Measurements from ENCODE around the gene CACHD1.

The CACHD1 gene

DNA sequence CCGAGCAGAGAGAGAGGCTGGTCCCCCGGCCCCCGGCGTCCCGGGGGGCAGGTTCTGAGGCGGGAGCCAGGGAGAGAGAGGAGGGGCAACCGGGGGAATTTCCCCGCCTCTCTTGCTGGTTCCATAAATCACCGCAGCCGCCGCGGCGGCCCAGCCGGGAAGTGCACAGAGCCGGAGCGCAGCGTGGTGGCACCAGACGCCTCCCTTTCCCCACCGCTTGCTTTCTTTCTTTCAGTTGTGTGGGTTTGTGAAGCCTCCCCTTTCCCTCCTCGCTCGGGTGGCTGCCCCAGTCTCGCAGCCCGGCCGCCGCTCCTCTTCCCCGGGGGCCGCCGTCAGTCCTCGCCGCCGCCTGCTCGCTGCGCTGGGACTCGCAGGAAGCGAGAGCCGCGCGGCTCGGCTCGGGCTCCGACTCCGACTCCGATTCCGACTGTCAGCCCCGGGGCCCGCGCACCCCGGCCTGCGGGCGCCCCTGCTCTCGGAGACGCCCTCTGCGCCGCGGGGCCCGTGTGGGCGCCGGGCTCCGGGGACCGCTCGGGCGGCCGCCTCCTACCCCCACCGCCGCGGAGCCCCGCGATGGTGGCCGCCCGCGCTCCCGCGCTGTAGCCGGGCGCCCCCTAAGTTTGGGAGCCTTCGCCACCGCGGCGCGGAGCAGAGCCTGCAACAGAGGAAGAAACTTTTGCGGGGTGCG, at the start of gene CACHD1:
CACHD1 (plus strand) TSS at position 153 of the 688 bp plus-strand sequence. CDS start 616 bp downstream, outside the sequence.
- DNase-seq = peak; percentile 23 to 69

DNA sequence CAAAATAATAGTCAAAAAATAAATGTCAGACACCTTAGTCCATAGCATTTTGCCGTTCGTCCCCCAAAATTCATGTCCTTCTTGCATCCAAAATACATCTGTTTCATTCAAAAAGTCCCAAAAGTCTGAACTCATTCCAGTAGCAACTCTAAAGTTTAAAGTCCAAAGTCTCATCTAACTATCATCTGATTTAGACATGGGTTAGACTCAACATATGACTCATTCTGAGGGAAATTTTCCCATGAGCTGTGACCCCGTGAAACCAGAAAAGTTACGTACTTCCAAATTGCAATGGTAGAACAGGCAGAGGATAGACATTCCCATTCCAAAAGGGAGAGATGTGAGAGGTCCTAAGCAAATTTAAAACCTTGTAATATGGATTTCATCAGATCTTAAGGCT, 48.6 kb upstream of the CACHD1 start:
- no peak for DNase-seq

DNA sequence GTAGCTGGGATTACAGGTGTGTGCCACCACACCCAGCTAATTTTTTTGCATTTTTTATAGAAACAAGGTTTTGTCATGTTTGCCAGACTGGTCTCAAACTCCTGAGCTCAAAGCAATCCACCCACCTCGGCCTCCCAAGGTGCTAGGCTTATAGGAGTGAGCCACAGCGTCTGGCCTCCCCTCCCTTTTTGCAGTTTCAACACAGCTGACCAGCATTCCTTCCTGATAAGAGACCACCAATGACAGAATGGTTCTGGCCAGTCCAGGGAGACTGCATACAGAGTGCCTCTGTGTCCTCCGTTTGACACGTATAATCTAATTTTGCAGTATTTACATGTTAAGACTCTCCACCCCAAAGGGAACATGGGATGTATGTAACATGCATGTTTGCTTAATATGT, 46.4 kb upstream of the CACHD1 start:
- DNase-seq = no peak

DNA sequence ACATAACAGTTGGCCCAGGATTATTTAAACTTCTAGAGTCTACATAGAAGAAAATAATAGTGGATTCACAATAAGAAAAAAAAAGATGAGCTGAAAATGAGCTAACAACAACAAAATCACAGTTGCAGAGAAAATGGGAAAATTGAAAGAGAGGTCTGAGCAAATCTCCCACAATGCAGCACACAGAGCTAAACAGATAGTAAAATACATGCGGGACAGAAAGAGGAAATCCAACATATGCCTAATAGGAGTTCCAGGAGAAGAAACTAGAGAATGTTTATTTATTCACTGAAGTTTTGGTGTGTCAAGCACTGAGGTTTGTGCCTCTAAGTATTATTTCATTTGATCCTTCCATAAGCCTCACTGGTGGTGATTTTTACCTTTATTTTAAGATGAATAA, 45.5 kb upstream of the CACHD1 start:
- no peak for DNase-seq

DNA sequence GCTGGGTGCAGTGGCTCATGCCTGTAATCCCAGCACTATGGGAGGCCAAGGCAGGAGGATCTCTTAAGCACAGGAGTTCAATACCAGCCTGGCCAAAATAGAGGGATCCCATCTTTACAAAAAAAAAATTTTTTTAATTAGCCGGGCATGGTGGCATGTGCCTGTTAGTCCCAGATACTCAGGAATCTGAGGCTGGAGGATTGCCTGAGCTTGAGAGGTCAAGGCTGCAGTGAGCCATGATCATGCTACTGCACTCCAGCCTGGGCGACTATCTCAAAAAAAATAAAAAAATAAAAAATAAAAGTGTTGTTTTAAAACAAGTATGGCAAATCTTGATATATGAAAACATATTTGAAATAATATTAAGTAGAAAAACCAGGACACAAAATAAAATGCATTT, 44.4 kb upstream of the CACHD1 start:
- DNase-seq = no peak

DNA sequence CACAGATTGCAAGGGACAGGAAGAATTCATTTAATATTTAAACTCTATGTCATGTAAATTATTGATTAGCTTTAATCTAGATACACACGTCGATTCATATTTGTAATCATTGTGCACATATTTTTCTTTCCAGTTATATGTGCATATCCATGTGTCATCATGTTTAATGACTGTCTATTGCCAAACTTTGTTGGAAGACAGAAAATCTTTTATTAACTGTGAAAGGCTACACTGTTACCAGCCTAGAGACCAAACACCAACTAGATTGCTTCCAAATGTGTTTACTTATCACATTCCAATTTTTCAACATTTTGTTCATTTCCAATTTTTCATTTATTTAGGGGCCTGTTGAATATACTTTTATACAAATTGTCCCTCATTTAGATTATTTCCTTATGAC, 43.2 kb upstream of the CACHD1 start:
- no peak for DNase-seq

DNA sequence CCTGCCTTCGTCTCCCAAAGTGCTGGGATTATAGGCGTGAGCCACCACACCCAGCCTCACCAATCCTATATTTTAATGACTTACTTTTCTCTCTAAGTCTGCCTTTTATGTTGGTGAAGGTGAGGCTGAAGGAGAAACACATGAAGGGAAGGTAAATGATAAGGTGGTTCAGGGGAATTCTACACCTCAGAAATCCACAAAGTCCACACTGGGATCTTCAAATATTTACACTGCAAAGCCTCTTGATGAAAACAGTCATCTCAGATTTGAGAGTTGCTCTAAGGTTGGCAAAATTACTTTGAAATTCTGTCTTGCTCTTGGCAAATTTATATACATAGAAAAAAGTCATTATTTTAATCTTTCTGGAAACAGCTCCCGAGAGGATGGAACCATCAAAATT, 42.0 kb upstream of the CACHD1 start:
- DNase-seq = no peak

DNA sequence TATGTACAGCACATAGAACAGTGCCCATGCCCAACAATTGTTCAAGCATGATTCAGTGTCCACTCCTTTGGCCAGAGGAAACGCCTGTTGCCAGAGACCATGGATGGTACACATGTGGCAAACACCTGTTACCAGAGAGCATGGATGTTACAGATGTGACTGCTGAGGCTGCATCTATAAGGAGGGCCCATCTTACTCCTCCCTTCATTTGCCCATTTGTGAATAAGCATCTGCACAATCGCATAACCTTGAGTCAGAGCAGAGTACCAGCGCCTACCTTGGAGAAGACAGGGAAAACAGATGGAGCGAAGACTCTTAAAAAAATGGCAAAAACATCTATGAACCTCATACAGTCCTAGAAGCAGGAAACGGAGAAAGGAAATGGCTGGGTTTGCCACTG, 36.6 kb upstream of the CACHD1 start:
- no peak for DNase-seq

DNA sequence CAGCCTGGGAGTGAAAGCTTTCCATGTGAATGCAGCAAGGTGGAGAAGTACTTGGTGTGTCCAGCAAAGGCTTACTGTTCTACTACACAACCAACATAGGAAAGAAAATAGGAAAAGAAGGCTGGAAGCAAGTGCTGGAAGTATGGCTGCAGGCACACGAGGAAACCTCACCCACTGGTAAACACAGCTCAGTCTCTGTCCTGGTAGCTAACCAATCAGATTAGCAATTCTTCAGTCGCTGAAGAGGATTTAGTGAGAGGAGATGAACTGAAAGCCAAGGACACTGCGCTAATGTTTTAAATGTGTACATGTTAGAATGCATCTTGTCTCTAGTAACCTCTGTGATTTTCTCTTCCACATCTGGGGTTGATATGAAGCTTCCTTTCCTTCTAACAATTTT, 36.2 kb upstream of the CACHD1 start:
- DNase-seq = no peak

DNA sequence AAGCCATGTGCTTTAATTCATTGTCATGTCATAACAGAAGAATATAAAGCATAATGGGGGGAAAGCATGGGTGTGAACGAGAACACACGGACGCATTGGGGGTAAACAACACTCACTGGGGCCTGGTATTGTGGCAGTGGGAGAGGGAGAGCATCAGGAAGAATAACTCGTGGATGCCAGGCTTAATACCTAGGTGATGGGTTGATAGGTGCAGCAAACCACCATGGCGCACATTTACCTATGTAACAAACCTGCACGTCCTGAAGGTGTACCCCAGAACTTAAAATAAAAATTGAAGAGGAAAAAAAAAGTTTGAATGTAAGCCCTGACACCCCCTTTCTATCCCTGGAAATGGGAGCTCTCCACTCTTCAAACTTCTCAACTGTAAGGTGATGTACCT, 34.9 kb upstream of the CACHD1 start:
- no peak for DNase-seq

DNA sequence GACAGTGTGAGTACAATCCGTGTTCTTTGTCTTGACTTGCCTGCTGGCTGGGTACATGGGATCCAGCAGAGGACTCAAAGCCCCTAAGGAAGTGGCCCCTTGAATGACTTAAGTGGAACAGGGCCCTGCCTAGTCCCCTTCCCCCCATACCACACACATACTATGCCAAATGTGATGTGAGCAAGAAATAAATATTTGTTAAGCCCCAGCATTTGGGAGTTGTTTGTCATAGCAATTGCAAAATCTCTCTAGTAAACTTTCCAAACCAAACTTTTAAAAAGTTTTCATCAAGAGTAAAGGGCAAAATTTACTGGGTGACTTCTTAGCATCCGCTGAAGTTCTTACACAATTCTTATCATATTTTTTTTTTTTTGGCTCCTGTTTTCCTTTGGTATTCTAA, 32.5 kb upstream of the CACHD1 start:
- DNase-seq = no peak

DNA sequence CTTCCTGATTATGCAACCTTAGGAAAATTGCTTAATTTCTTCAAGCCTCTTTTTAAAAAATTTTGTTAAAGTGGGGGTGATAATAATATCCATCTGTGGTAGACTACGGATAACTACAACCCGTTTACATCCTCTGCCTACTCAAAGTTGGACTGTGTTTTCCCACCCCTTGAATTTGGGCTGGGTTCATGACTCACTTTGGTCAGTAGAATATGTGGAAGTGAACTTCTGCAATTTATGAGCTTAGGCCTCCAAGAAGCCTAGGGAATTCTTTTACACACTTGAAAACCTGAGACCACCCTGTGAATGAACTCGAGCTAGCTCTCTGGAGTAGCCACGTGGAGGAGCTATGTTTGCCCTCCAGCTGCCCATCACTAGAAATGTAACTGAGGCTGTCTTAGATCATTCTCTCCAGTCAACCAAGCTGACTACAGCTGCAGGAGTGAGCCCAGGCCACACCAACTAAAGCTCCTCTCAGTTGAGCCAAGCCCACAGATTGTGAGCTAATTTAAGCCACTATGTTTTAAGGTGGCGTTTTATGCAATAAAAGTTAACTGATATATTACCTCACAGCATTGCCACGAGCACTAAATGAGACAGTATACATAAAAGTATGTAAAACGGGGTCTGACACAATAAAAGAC, 29.6 kb upstream of the CACHD1 start:
- no peak for DNase-seq

DNA sequence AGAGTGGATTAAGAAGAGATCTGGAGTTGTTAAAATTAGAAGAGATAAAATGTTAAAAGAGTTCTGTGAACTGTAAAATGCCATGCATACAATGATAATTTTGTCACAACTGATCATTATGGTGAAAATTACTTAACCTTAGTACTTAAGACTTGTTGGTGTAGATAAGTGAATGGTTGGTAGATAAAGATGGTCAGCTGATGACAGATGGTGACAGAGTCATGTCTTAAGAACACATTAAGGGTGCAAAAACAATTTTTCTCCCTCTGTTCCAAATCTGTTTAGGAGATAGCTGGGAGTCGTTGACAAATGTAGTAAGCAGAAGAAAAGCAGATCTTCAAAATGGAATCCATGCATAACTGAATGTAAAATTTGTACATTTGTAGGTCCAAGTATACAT, 18.5 kb upstream of the CACHD1 start:
- no peak for DNase-seq

DNA sequence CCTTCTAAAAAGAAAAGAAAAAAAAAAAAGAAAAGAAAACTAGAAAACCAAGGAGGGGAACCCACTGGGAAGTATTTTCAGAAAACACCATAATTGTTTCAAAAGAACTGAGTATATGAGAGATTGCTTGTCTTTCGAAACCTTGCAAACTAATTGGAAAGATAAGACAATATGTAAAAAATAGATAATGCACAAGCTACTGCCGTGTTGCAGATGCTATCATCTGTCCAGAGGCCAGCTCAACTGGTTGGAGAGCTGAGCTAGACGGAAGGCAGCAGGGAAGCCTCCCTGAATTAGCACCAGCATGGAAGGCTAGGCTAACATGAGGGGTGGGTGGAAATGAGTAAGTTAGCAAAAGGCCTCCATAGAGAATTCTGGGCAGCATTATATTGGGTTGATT, 16.2 kb upstream of the CACHD1 start:
- no peak for DNase-seq

DNA sequence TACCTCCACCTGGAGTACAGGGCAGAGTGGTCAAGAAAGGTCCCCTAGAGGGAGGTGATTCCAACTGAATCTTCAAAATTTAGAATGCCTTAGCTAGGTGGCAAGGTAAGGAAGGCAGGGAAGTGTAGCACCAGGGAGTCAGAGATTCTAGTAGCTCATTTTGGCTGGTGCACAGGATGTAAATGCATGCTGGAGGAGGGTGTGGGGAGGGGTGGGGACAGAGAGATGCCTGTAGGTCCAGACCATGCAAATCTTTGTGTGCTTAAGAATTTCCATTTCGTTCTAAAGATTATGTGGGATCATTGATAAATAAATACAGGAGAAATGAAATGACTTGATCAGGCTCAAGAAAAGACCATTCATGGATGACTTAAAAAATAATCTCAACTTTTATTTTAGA, 11.0 kb upstream of the CACHD1 start:
- no peak for DNase-seq

DNA sequence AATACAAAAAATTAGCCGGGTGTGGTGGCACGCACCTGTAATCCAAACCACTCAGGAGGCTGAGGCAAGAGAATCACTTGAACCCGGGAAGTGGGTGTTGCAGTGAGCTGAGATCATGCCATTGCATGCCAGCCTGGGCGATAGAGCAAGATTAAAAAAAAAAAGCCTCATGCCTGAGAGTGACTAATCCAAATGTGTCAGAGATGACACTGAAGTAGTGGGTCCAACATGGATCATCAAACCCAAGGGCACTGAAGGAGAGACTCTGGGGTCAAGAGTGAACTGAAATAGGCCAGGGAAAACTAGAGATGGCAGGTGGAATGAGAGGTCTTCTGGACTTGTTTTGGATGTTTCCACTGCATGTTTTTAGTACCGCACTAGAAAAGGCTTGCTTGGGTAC, 10.2 kb upstream of the CACHD1 start:
- no peak for DNase-seq

DNA sequence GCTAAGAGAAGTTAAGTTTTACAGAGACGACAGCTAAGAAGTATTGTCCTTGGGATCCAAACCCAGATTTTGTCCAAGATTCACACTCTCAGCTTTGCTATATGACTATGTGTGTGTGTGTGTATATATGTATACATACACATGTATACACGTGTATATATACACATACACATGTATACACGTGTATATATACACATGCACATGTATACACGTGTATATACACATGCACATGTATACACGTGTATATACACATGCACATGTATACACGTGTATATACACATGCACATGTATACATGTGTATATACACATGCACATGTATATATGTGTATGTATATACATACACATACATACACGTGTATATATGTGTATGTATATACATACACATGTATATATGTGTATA, 3.9 kb upstream of the CACHD1 start:
- DNase-seq = no peak

DNA sequence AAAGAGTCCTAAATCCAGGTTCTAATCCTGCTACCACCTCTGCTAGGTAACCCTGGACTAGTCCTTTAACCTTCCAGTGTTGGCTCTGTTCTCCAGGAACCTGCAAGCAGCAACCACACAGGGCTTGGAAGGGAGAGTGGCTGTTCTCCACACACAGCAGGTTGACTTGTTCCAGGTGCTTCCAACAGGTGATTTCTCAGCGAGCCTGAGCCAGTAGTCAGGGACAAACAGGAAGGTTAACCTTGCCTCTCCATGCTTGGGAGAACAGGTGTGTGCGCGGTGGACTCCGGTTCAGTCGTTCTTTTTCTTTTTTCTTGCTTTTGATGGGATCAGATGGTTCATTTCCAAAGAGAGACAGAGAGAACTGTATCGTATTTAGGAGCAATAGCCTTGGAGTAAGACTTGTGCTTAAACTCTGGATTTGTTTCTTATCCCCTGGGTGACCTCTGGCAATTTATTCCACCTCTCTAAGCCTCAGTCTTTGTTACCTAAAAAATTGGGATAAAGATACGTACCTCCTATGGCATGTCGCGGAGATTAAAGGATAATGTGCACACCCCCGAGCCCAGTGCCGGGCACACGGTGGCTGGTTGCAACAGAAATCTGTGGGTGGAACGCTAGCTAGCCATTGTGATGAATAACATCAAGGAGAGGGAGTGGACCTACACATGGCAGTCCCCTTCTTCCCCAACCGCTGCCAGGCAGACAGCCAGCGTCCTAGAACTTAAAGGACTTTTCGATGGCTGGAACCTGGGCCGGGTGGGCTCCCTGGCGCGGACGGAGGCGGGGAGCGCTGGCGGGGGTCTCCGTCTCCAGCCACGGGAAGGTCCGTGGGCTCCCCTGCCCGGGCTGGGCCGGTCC, 583 bp upstream of the CACHD1 start:
- no peak for DNase-seq

DNA sequence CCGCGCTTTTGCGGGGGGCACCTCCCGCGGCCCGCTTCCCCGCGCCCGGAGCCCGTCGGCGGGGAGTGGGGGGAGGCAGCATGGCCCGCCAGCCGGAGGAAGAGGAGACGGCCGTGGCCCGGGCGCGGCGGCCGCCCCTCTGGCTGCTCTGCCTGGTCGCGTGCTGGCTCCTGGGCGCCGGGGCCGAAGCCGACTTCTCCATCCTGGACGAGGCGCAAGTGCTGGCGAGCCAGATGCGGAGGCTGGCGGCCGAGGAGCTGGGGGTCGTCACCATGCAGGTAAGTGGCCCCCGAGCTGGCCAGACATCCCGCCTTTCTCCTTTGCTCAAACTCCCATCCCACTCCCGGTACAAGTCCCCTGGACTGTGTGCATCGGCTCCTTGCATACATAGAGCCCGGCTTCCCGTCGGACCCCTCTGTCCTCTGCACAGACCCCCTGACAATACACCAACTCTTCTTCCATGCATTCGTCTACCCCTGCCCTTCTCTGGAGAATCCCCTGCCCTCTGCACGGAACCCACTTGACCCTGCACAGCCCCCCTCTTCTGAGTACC, 812 bp downstream of the CACHD1 start:
- DNase-seq = no peak

DNA sequence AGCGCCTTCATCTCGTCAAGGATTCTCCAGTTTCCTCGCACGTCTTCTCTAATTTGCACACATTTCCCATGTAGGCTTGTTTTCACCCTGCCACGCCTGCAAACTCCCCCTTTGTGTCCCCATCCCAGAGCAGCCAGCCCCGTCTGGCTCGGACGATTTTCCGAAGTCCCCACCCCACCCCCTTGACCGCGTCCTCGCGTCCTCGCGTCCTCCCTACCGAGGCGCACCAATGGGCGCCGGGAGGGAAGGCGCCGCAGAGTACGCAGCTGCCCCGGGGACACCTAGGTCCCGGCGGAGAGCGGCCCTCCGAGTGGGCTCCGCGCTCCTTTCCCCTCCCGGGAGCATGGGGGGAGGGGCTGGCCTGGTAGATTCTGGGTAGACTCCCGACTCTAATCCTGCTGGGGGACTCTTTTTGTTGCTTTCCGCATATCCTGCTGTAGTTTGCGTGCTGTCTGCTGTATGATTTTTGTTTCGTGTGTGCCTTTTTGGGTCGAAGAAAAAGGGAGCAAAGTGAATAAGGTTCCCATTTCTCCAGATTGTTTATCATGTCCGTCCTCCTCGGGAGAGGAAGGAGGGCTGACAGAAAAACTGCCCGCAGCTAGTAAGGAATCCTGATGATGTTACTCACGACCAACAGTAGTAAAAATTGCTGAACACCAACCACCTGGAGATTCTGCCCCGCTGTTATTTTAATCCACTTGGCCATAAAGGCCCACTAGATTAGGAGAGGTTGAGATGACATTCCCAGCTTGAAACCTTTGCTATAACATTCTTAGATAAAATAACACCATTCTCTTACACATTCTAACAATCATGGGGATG, 1.5 kb downstream of the CACHD1 start:
- DNase-seq = no peak

DNA sequence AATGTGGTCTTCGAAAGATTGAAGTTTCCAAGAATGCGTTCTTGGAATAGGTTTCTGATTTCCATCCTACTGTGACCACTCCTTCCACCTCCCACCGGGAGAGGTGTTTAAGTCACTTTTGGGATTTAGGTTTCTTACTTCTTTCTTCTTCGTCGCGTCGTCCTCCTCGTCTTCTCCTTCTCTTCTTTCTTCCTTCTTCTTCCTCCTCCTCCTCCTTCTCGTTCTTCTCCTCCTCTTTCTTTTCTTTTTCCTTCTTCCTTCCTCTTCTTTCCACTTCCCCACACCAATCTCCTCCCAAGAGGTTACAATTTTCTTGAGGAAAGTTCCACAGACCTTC, 2.1 kb downstream of the CACHD1 start:
- no peak for DNase-seq

DNA sequence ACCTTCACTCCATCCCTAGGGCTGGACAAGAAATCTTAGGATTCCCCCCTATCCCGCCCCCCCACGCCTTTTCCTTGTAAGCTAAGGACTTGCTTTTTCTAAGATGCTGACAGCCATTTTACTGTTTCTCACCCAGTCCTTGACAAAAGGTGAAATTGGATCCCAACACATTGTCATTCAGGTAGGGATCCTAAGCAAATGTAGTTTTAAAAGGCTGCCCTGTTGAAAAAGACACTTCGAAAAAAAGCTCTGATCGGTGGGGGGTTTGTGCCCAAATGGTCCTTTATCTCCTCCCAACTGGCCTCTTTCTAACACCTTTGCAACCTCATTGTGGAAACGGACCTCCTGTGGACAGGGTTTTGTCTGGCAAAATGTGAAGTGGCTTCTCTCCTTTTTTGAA, 2.9 kb downstream of the CACHD1 start:
- no peak for DNase-seq

DNA sequence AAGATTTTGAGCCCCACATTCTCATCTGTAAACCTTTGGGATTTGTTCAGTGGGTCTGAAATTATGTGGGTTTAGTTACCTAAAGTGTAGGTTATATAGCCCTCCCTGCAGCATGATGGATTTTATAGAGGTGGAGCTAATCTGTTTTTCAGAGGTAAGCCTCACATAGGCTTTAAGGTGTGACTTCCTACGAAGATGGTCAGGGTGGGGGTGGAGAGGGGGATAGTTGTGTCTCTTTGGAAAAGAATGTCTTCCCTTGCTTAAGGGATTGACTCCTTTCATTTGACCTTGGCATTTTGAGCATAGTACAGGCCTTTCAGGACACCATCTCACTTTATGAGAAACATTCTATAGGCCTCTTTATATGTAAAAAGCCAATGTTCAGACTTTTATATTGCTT, 3.4 kb downstream of the CACHD1 start:
- DNase-seq = no peak

All from SW 1271 (cell line).